Measurements from ENCODE around the gene KCNMA1. TPM values are rescaled to one million over a fixed set of nuclear protein-coding genes. Genes with fewer than 3 reads are reported as not detected.

The KCNMA1 gene
- total RNA-seq, 1 donor from 2014 or later: 15.8 TPM

- no peaks in the 10 kb centered on the region for H3K27me3 ChIP-seq (ENCODE audit: control insufficient read depth, insufficient read depth, low read length)
- H3K36me3 ChIP-seq (ENCODE audit: control insufficient read depth, insufficient read depth, low read length): no peaks in the 10 kb centered on the region
- H3K4me3 ChIP-seq (ENCODE audit: low read depth, low read length): no peak overlapping the region
- TF ChIP-seq CTCF (IDR thresholded peaks at IDR 0.05; ENCODE audit: insufficient read depth, low read length, severe bottlenecking): no peak
- DNase-seq (ENCODE audit: low read depth) (no peak), FAIRE-seq (no peak)
Measured at GRCh38 chr10:77121829-77122228, 515.8 kb downstream of the KCNMA1 start.

GRCh38 chr10:77120666-77121376 is 516.8 kb downstream of the KCNMA1 start:
- no peak for TF ChIP-seq CTCF (IDR thresholded peaks at IDR 0.05; ENCODE audit: insufficient read depth, low read length, severe bottlenecking)
- Histone ChIP-seq H3K4me3 (ENCODE audit: low read depth, low read length) (no peak overlapping the region), H3K27me3 (ENCODE audit: control insufficient read depth, insufficient read depth, low read length) (no peaks in the 10 kb centered on the region), H3K36me3 (ENCODE audit: control insufficient read depth, insufficient read depth, low read length) (no peaks in the 10 kb centered on the region)
- FAIRE-seq: no peak
- no peak for DNase-seq (ENCODE audit: low read depth)

- H3K27me3 ChIP-seq (ENCODE audit: control insufficient read depth, insufficient read depth, low read length): no peaks in the 10 kb centered on the region
- no peak for TF ChIP-seq CTCF (IDR thresholded peaks at IDR 0.05; ENCODE audit: insufficient read depth, low read length, severe bottlenecking)
- no peaks in the 10 kb centered on the region for H3K36me3 ChIP-seq (ENCODE audit: control insufficient read depth, insufficient read depth, low read length)
- H3K4me3 ChIP-seq (ENCODE audit: low read depth, low read length): no peak overlapping the region
- FAIRE-seq (no peak), DNase-seq (ENCODE audit: low read depth) (no peak)
Measured at GRCh38 chr10:77120012-77120411, 517.6 kb downstream of the KCNMA1 start.

- FAIRE-seq: no peak
Measured at GRCh38 chr10:77118603-77119282, 518.9 kb downstream of the KCNMA1 start.

GRCh38 chr10:77117501-77117900 is 520.1 kb downstream of the KCNMA1 start:
- FAIRE-seq (no peak), DNase-seq (ENCODE audit: low read depth) (no peak)
- Histone ChIP-seq H3K27me3 (ENCODE audit: control insufficient read depth, insufficient read depth, low read length) (no peaks in the 10 kb centered on the region), H3K4me3 (ENCODE audit: low read depth, low read length) (no peak overlapping the region), H3K36me3 (ENCODE audit: control insufficient read depth, insufficient read depth, low read length) (no peaks in the 10 kb centered on the region)
- no peak for TF ChIP-seq CTCF (IDR thresholded peaks at IDR 0.05; ENCODE audit: insufficient read depth, low read length, severe bottlenecking)

More at GRCh38 chr10:77118603-77119282, 518.9 kb downstream of the KCNMA1 start:
- Histone ChIP-seq H3K4me3 (ENCODE audit: low read depth, low read length) (no peak overlapping the region), H3K36me3 (ENCODE audit: control insufficient read depth, insufficient read depth, low read length) (no peaks in the 10 kb centered on the region), H3K27me3 (ENCODE audit: control insufficient read depth, insufficient read depth, low read length) (no peaks in the 10 kb centered on the region)
- no peak for DNase-seq (ENCODE audit: low read depth)
- TF ChIP-seq CTCF (IDR thresholded peaks at IDR 0.05; ENCODE audit: insufficient read depth, low read length, severe bottlenecking): no peak

All from bronchial epithelial cell (primary cell).